Activated CD8-positive, alpha-beta memory T cell treated with anti-CD3 and anti-CD28 coated beads, Interleukin-2, amount 50 U/mL, for 4 hours (primary cell): ENCODE data around the gene WDR62.

Source experiments
- DNase-seq: peaks from one replicate; pipeline ENCODE4 v3.0.0-alpha.2; 2020

WDR62 gene

DNA sequence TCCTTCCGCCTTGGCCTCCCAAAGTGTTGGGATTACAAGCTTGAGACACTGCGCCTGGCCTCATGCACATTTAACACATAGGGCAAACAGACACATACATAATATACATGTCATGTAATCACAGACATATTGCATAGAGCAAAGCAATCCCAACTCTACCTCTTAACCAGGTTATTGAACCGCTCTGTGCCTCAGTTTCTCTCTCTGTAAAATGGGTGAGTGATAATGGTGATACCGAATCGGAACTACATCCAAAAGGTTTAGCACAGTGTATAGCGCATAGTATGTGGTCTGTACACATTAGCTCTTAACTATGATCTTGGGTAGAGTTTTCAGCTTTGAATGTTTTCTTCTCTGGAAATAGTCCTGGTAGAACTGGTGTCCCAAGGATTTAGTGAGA is 89.9 kb downstream of the WDR62 start:
- DNase-seq: no peak

GRCh38 chr19:36149673-36150406 is 95.1 kb downstream of the WDR62 start:
- DNase-seq: no peak

- no peak for DNase-seq
Measured at GRCh38 chr19:36150586-36150985, 95.9 kb downstream of the WDR62 start.

DNA sequence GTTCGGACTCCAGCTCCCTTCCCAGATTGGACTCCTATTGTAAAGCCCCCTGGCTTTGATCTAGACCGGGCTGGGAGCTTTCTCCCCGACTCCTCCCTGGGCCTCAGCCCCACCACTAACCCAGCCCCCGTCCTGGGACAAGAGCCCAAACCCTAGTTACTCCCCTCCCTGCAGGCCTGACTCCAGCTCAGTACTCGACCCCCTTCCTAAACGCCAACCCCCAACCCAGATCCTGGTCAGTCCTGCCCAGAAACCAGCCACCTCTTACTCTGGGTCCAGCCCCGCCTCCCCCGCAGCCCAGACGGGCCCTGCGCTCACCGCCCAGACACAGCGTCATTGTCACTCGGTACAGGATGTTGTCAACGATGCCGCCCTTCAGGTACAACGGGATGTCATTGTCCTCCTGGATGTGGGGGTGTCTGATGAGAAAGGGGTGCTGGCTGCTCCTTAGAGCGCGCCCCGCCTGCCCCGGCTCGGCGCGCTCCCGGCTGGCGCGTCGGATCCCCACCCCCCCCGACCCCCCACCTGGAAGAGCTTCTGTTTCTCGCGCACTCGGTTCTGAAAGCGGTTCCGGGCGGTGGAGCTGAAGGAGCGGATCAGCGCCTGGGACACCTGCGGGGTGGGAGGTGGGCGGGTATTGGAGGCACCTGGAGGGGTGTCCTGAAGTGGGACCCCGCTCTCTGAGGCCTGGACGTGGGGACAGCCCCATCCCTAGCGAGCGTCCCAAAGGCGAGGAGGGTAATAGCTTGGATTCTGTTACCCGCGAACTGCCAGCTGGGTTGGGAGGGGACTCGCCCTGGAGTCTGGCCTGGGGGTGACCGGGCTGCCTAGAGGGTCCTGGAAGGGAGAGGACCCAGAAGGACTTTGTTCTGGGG is 96.7 kb downstream of the WDR62 start:
- no peak for DNase-seq

- DNase-seq: no peak
Measured at GRCh38 chr19:36152019-36152351, 97.3 kb downstream of the WDR62 start.

- DNase-seq: no peak
Measured at GRCh38 chr19:36152352-36153091, 97.8 kb downstream of the WDR62 start, which contains the start of gene COX7A1. COX7A1 (minus strand) TSS chr19:36152447; CDS start chr19:36152407, 40 bp downstream.

DNA sequence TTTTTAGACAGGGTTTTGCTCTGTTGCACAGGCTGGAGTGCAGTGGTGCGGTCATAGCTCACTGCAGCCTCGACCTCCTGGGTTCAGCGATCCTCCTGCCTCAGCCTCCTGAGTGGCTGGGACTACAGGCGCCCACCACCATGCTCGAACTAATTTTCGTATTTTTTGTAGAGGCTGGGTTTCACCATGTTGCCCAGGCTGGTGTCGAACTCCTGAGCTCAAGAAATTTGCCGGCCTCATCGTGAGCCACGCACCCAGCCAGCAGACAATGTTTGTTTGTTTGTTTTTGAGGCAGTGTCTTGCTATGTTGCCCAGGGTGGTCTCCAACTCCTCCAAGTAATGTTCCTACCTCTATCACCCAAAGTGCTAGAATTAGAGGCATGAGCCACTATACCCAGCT is 98.4 kb downstream of the WDR62 start:
- no peak for DNase-seq
